HG03135 (cell line): ENCODE results near the gene PCDH9.
A peak's percentile ranks its signal among the peaks of the same experiment; 100 is the strongest.

Experiments used
- ATAC-seq: cut with Tn5 transposase; IDR thresholded peaks from one replicate; pipeline ENCODE4 v1.9.1; 2021; ENCODE audit warnings: mild to moderate bottlenecking, moderate library complexity; ENCODE audit not compliant: unreplicated experiment

Gene PCDH9

GRCh38 chr13:67048821-67049150, 181.3 kb downstream of the PCDH9 start:
- ATAC-seq: no peak

- peak; percentile 91 for ATAC-seq
Measured at GRCh38 chr13:67048084-67048820, 181.9 kb downstream of the PCDH9 start.

- ATAC-seq: no peak
Measured at GRCh38 chr13:67045357-67045756, 184.8 kb downstream of the PCDH9 start.

GRCh38 chr13:67043901-67044300, 186.2 kb downstream of the PCDH9 start:
- ATAC-seq: no peak

- ATAC-seq: no peak
Measured at GRCh38 chr13:67042556-67042955, 187.6 kb downstream of the PCDH9 start.

- no peak for ATAC-seq
Measured at GRCh38 chr13:67036699-67037457, 193.3 kb downstream of the PCDH9 start.

- no peak for ATAC-seq
Measured at GRCh38 chr13:67033170-67033569, 197.0 kb downstream of the PCDH9 start.

- no peak for ATAC-seq
Measured at GRCh38 chr13:67023130-67023876, 206.8 kb downstream of the PCDH9 start.

- ATAC-seq: no peak
Measured at GRCh38 chr13:67018775-67019174, 211.4 kb downstream of the PCDH9 start.

GRCh38 chr13:67017276-67017675, 212.9 kb downstream of the PCDH9 start:
- ATAC-seq: no peak

- no peak for ATAC-seq
Measured at GRCh38 chr13:67015976-67016600, 214.0 kb downstream of the PCDH9 start.

GRCh38 chr13:67014399-67014798, 215.7 kb downstream of the PCDH9 start:
- no peak for ATAC-seq

- no peak for ATAC-seq
Measured at GRCh38 chr13:67013709-67014108, 216.4 kb downstream of the PCDH9 start.

GRCh38 chr13:67008075-67008668, 222.0 kb downstream of the PCDH9 start:
- no peak for ATAC-seq

GRCh38 chr13:67004511-67004910, 225.6 kb downstream of the PCDH9 start:
- no peak for ATAC-seq

GRCh38 chr13:67003743-67004142, 226.4 kb downstream of the PCDH9 start:
- no peak for ATAC-seq

GRCh38 chr13:67001363-67001762, 228.8 kb downstream of the PCDH9 start:
- no peak for ATAC-seq

GRCh38 chr13:66996503-66996902, 233.6 kb downstream of the PCDH9 start:
- no peak for ATAC-seq

GRCh38 chr13:66995203-66995611, 234.9 kb downstream of the PCDH9 start:
- peak; percentile 78 for ATAC-seq

GRCh38 chr13:66994517-66995202, 235.5 kb downstream of the PCDH9 start:
- ATAC-seq: peak; percentile 48
